Stimulated activated CD4-positive, alpha-beta T cell treated with anti-CD3 and anti-CD28 coated beads, TNF-alpha, amount 100 ng/mL, for 48 hours (primary cell): ENCODE results near the gene RBM43.
"Not testable (repeated sequence)": the region's sequence is repeated elsewhere in the genome, so short reads cannot be mapped to it uniquely, and the experiment has no call there.

Experiments used
- DNase-seq, 3 donors: peaks; one replicate each; pipeline ENCODE4 v3.0.0-alpha.2; 2020; ENCODE audit warnings: low read depth in 3 of 3

RBM43 gene

GRCh38 chr2:151268085-151268484, 6.4 kb upstream of the RBM43 start:
- no peak for DNase-seq

GRCh38 chr2:151267537-151267936, 5.9 kb upstream of the RBM43 start:
- DNase-seq: no peak

- DNase-seq: no peak
These were observed 4.3 kb upstream of the RBM43 start for GRCh38 chr2:151265991-151266390.

- no peak for DNase-seq
These were observed 2.6 kb upstream of the RBM43 start for GRCh38 chr2:151264157-151264825.

GRCh38 chr2:151262629-151263028, 966 bp upstream of the RBM43 start:
- DNase-seq: no peak

GRCh38 chr2:151261977-151262291, 271 bp upstream of the RBM43 start:
- no peak for DNase-seq

- no peak for DNase-seq
These were observed 961 bp downstream of the RBM43 start for GRCh38 chr2:151260573-151261230.

- DNase-seq: no peak
These were observed 3.5 kb downstream of the RBM43 start for GRCh38 chr2:151258121-151258520.

- no peak for DNase-seq
These were observed 9.0 kb downstream of the RBM43 start for GRCh38 chr2:151252646-151253045.

- DNase-seq: no peak
These were observed 10.7 kb downstream of the RBM43 start for GRCh38 chr2:151251012-151251411.

GRCh38 chr2:151247432-151247831, 14.2 kb downstream of the RBM43 start:
- DNase-seq: no peak

- no peak for DNase-seq
These were observed 15.5 kb downstream of the RBM43 start for GRCh38 chr2:151246152-151246551.

- DNase-seq: no peak
These were observed 18.2 kb downstream of the RBM43 start for GRCh38 chr2:151243468-151243867.

- no peak for DNase-seq
These were observed 20.4 kb downstream of the RBM43 start for GRCh38 chr2:151241224-151241623.

- DNase-seq: no peak
These were observed 21.2 kb downstream of the RBM43 start for GRCh38 chr2:151240433-151240832.

- no peak for DNase-seq
These were observed 22.0 kb downstream of the RBM43 start for GRCh38 chr2:151239624-151240023.

GRCh38 chr2:151238527-151239487, 22.9 kb downstream of the RBM43 start:
- DNase-seq: peak in 1 of 3 donors; percentile 14

- DNase-seq: peak in 1 of 3 donors; percentile 11
These were observed 24.1 kb downstream of the RBM43 start for GRCh38 chr2:151237422-151238025.

- not testable (repeated sequence) for DNase-seq
These were observed 27.9 kb downstream of the RBM43 start for GRCh38 chr2:151233760-151234159.

- DNase-seq: not testable (repeated sequence)
These were observed 28.4 kb downstream of the RBM43 start for GRCh38 chr2:151233288-151233687.

- DNase-seq: no peak
These were observed 31.0 kb downstream of the RBM43 start for GRCh38 chr2:151230627-151231140.
